HL-60 (cell line): ENCODE data around the gene MED13L.

Source experiments
- DNase-seq, 2 experiments: peaks; one replicate each; pipeline ENCODE4 v3.0.0-alpha.2; 2010 to 2020; ENCODE audit warnings: low read depth in 1 of 2, low spot score in 1 of 2
- H3K27ac ChIP-seq: fragments of 250-450 bp; sonication (Bioruptor Pico); replicated peaks from 2 replicates; pipeline ENCODE4 v1.5.1; 2020; ENCODE audit warnings: mild to moderate bottlenecking, moderate library complexity
- H3K27me3 ChIP-seq: fragments of 250-450 bp; sonication (Bioruptor Pico); 2 replicates; pipeline ENCODE4 v1.5.1; 2021; ENCODE audit warnings: mild to moderate bottlenecking, moderate library complexity; ENCODE audit not compliant: insufficient read depth, poor library complexity, severe bottlenecking
- H3K4me3 ChIP-seq: replicated peaks from 2 replicates; pipeline ENCODE4 v1.5.1; 2011; ENCODE audit warnings: mild to moderate bottlenecking, control low read depth, low read length; ENCODE audit not compliant: insufficient read depth
- CTCF ChIP-seq: IDR thresholded peaks from one replicate; pipeline ENCODE4 v1.5.1; 2011; ENCODE audit warnings: low read length, control low read depth, inconsistent platforms; ENCODE audit not compliant: insufficient read depth
- GABPA ChIP-seq: IDR thresholded peaks from 2 replicates; pipeline ENCODE4 v1.6.1; 2012; ENCODE audit warnings: low read depth
- POLR2AphosphoS5 ChIP-seq: IDR thresholded peaks from 2 replicates; pipeline ENCODE4 v1.6.1; 2012; ENCODE audit warnings: low read depth
- SPI1 ChIP-seq: IDR thresholded peaks from 2 replicates; pipeline ENCODE4 v1.6.1; 2012; ENCODE audit warnings: low read depth, mild to moderate bottlenecking, borderline replicate concordance
- TF ChIP-seq, protein P1 (sequence below): IDR thresholded peaks from 2 replicates; pipeline ENCODE4 v1.6.1; 2012; ENCODE audit warnings: low read depth; ENCODE audit not compliant: insufficient replicate concordance

The MED13L gene

GRCh38 chr12:115960868-115961802 lies 316.4 kb downstream of the MED13L start:
- TF ChIP-seq SPI1 (no peak), GABPA (no peak), POLR2AphosphoS5 (no peak), CTCF (no peak)
- TF ChIP-seq, protein P1, sequence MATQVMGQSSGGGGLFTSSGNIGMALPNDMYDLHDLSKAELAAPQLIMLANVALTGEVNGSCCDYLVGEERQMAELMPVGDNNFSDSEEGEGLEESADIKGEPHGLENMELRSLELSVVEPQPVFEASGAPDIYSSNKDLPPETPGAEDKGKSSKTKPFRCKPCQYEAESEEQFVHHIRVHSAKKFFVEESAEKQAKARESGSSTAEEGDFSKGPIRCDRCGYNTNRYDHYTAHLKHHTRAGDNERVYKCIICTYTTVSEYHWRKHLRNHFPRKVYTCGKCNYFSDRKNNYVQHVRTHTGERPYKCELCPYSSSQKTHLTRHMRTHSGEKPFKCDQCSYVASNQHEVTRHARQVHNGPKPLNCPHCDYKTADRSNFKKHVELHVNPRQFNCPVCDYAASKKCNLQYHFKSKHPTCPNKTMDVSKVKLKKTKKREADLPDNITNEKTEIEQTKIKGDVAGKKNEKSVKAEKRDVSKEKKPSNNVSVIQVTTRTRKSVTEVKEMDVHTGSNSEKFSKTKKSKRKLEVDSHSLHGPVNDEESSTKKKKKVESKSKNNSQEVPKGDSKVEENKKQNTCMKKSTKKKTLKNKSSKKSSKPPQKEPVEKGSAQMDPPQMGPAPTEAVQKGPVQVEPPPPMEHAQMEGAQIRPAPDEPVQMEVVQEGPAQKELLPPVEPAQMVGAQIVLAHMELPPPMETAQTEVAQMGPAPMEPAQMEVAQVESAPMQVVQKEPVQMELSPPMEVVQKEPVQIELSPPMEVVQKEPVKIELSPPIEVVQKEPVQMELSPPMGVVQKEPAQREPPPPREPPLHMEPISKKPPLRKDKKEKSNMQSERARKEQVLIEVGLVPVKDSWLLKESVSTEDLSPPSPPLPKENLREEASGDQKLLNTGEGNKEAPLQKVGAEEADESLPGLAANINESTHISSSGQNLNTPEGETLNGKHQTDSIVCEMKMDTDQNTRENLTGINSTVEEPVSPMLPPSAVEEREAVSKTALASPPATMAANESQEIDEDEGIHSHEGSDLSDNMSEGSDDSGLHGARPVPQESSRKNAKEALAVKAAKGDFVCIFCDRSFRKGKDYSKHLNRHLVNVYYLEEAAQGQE, result no peak
- Histone ChIP-seq H3K4me3 (no peak overlapping the region), H3K27ac (no peak overlapping the region), H3K27me3 (no peaks in the 10 kb centered on the region)
- no peak for DNase-seq

DNA sequence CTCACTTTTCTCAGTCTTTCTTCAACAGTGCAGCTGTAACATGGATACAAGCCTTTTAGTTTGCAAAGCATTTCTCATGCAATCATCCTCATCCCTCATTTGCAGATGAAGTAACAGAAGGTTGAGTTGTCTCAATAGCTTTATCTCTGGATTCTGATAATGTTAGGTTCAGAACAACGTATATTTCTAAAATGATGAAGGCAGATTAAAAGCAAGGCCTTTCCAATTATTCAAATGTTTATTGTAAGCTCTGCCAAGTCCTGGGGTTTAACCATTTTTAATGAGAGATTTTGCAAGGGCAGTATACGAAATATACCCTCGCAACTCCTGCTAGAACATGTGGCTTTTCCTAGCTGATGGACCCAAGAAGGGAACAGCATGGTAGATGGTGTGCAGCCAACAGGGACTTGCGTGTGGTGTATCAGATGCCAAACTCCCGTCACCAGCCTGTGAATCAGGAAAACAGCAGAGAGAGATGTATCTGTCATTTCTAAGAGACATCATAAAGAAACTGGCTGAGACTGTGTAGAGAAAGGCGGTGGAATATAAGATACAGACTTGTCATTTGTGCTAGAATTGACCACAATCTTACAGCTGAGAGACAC lies 319.7 kb downstream of the MED13L start:
- DNase-seq, result no peak
- no peaks in the 10 kb centered on the region for H3K27me3 ChIP-seq
- H3K27ac ChIP-seq, result no peak overlapping the region
- TF ChIP-seq CTCF (no peak), SPI1 (no peak), POLR2AphosphoS5 (no peak), GABPA (no peak)
- TF ChIP-seq, protein P1, result no peak
- H3K4me3 ChIP-seq, result no peak overlapping the region

GRCh38 chr12:115956659-115957058 lies 320.8 kb downstream of the MED13L start:
- Histone ChIP-seq H3K4me3 (no peak overlapping the region), H3K27ac (no peak overlapping the region), H3K27me3 (no peaks in the 10 kb centered on the region)
- TF ChIP-seq GABPA, result no peak
- TF ChIP-seq CTCF, result no peak
- TF ChIP-seq POLR2AphosphoS5, result no peak
- TF ChIP-seq SPI1, result no peak
- TF ChIP-seq, protein P1, result no peak
- DNase-seq, result no peak
